ENCODE data around the gene PPA2.

- TF ChIP-seq POLR2A (IDR thresholded peaks at IDR 0.05; ENCODE audit: low read length) (no peak), GATA1 (IDR thresholded peaks at IDR 0.05; ENCODE audit: low read depth, low read length) (no peak)
These were observed 247 bp upstream of the PPA2 start for GRCh38 chr4:105474099-105474518.

Measured in erythroblast (primary cell).